GM19395 (cell line): Measurements from ENCODE around the gene CCDC188.
"Not testable (repeated sequence)": the region's sequence is repeated elsewhere in the genome, so short reads cannot be mapped to it uniquely, and the experiment has no call there.

Source experiments
- ATAC-seq: cut with Tn5 transposase; IDR thresholded peaks from one replicate; pipeline ENCODE4 v1.9.1; 2021; ENCODE audit warnings: mild to moderate bottlenecking, moderate library complexity; ENCODE audit not compliant: unreplicated experiment

CCDC188 gene

DNA sequence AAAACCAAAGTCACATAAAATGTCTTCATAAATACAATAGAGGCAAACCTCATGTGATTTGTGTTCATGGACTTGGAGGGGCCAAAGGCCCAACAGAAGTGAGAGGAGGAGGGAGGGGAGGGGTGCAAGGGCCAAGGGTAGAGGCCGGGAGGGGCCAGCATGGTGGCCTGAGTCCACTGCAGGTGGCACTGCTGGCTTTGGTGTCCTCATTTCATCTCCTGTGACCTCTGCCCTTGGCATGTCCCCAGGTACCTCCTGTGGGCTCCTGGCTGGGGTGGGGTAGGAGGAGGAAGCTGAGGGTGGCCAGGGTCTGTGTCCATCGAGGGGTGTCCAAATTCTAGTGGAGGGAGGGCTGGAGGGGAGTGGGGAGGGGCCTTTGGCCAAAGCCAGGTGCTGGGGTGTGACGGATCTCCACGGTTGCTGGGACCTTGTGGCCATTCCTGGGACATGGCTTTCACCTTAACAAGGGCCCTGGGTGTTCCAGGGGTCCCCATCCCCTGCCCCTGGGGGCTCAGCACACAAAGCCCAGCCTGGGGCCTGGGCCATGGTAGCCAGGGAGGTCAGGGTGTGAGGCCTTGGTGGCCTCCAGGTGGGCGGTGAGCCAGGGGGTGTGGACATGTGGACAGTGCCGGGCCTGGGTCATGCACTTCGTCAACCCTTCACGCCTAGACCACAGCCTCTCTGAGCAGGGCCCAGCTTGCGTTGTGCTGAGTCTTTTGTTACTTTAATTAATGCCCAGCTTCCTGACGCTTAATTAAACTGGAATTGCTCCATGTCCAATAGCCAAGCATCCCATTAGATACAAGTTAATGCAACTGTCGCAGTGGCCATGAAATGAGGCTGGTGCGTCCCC lies 20.7 kb upstream of the CCDC188 start:
- no peak for ATAC-seq

DNA sequence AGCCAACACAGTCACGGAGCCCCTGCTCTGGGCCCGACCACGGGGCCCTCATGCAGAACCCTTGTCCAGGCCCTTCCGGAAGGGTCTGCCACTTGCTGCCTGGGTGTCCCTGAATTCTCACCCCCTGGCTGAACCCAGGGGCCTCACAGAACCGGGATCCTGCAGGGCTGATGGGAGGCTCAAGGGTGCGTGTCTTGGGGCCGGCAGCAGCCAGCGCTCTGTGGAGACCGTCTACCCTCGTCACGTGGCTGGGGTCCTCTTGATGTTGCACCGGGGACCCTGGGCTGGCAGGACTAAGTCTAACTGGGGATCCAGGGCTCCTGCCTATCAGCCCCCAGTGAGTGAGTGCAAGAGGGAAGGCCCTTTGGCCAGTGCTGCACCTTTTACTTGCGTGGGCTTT lies 19.3 kb upstream of the CCDC188 start:
- no peak for ATAC-seq

DNA sequence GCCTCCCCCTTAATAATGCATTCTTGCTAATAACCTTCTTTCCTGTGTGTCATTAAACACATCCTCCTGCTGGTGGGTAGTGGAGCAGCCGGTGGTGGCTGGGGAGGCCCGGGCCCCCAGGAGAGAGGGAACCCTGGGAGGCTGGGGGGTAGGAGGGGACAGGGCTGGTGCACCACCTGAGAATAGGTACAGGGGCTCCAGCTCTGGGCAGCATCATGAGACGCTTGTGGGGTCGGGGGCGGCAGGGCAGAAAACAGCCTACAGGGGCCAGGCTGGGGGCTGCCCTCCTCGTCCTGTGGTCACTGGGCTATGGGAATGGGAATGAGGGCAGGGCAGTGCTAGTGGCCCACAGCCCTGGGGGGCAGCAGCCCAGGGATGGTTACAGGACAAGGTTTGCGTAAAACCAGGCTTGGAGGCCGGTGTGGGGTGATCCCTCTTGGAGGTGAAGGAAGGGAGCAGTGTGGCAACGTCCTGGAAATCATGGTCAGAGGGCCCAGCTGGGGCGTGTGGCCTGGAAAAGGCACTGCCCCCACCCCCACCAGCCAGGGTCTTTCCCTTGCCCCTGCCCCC lies 18.5 kb upstream of the CCDC188 start:
- no peak for ATAC-seq

DNA sequence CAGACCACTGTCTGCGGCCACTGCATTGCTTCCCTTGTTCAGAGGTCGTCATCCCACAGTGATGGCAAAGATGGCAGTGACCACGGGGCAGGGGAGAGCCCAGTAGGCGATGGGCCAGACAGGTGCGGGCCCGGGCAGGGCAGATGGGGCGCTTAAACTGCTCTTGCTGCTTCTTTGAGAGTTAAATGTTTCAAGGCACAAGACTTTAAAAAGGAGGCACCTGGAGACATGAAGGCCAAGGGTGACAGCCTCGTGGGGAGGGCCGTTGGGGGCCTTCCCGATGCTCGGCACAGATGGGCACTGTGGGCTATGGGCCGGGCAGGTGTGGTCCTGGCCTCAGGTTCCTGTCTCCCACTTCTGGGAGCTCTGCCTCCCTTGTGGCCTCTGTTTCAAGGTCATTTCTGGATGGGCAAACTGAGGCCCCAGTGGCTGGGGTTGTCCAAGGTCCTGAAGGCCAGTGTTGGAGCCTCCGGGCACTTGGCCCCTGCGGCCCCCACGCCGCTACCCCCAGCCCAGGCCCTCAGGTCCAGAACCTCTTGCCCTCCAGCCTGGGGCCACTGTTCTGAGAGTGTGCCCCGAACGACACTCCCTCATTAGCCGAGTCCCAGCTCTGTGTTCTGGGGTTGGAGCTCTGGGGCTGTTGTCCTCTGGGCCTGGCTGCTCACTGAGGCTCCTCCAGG lies 16.9 kb upstream of the CCDC188 start:
- no peak for ATAC-seq

DNA sequence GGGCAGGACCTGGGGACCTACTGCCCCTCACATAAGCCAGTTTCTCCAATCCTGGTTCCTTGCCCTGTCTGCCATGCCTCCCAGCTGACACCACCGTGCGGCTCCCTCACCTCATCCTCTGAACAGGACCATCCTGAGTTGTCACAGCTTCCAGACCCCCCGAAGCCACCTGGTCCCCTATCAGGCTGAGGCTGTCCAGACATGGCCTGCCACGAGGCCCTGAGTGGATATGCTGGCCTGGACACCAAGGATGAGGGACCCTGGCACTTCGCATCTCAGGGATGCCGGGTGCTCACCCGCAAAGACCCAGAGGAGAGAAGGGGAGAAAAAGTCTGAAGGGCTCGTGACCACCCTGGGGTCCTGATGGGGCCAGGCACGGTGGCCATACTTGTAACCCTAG lies 15.8 kb upstream of the CCDC188 start:
- no peak for ATAC-seq

DNA sequence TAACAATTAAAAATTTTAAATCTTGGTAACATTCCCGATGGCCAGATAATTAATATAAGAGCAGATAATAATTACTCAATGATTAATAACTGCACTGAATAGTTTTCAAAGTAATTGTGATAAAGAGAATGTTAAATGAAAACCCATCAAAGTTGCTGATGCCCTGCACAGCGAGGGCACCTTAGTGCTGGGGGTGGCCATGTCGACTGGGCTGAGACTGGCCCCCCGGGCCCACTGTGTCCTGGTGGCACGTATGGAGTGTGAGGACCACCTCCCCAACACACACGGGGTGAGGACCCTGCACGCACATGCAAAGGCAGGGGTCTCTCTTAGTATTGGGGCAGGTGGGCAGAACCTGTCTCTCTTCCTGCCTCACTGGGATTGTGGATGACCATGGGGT lies 15.1 kb upstream of the CCDC188 start:
- ATAC-seq, result no peak

DNA sequence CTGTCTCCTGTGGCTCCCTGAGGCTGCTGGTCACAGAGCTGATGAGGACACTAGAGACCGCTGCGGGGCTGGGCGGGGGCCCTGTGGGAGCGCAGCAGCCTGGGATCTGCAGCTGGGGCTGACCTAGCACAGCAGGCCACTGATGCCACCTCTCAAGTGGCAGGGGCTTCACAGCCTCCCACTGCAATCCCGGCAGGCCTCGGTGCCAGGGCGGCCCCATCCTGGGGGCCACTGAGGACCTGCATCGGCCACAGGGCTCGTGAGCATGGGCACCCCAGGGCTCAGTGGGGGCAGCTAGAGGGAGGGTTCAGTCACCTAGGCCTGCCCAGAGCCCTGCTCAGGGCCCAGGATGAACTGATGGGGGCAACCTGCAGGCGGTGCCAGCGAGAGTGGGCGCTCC lies 14.6 kb upstream of the CCDC188 start:
- no peak for ATAC-seq

DNA sequence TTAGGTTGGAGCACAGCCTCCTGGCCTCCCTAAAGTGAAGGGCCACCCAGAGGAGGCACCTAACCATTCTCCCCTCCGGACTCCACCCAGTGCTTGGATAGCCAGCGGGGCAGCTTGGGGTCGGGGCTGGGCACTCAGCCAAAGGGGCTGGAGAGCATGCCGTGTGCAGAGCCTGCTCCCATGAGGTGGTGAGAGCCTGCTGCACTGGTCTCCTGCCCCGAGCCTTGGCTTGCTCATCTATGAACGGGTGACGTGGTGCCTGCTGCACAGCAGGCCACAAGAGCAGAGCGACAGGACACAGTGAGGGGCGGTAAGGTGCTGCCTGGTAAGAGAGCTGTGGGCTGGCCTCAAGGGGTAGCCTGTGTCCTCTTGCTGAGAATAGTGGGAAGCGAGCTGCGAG lies 14.0 kb upstream of the CCDC188 start:
- ATAC-seq, result no peak

DNA sequence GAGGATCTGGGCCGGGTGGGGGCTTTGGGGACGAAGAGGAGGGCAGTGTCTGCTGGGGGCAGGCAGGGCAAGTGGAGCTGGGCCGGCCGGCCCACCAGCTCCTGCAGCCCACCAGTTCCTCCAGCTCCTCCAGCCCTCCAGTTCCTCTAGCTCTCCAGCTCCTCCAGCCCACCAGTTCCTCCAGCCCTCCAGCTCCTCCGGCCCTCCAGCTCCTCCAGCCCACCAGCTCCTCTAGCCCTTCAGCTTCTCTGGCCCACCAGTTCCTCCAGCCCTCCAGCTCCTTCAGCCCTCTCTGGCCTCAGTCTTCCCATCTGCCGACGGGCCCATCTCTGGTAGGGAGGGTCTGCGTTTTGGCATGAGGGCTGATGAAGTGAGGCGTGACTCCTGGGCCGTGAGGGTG lies 9.2 kb upstream of the CCDC188 start:
- ATAC-seq, result no peak

DNA sequence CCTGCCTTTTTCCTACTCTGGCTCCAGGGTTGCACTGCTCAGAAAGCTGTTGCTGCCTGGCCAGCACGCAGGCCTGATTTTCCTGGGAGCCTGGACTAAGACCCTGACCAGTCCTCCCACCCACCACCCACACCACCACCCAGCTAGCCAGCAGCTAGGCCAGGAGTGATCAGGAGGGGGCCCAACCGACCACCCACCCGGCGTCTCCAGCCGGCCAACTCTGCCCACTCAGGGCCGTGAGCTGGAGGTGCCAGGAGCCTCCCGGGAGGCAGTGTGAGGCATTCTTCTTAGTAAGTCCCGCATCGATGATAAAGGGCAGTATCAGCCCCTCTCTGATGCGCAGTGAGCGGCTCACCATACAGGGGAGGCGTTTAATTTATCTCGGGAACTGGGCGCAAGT lies 8.7 kb upstream of the CCDC188 start:
- not testable (repeated sequence) for ATAC-seq

DNA sequence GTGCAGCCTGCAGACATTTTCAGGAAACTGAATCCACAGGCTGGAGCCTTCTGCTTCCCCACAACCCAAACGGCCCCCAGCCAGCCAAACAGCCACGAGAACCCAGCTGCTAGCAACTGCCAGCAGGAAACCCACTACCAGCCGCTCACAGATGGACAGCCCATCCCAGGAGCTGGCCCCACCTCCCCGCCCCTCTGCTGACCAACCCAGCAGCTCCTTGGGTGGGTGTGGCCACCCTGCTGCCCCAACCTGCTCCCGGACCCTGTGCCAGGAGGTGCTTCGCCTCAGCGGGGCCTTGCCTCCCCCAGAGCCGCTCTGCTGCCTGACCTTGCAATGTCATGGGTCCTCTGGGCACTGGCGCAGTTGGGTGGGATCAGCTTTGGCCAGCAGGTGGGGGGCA lies 8.2 kb upstream of the CCDC188 start:
- no peak for ATAC-seq

DNA sequence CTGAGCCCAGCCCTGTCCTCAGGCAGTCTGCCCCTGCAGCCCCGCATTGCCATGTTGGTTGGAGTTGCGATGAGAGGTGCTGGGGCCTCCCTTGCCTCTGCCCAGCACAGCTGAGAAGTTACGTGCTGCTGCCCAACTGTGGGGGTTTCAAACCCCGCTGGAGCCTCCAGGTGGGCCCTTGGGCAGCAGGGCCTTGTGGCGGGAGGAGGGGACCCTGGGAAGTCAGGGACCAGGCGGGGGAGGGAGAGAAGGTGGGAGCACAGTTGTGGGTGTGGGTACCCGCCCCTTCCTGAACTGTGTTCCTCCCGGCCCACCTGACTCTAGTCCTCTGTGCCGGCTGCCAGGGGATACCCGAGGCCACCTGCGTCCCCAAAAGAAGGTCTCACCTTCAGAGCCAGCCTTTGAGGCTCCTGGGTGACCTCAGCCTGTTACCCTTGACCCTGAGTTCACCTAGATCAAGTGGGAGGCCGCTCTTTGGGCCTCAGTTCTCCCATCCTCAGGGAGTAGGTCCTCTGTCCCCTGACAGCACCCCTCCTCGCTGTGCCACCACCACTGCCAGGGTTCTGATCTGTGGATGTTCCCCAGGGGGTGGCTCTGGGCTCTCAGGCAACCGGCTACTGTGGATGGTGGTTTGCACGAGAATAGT lies 7.7 kb upstream of the CCDC188 start:
- ATAC-seq, result no peak

DNA sequence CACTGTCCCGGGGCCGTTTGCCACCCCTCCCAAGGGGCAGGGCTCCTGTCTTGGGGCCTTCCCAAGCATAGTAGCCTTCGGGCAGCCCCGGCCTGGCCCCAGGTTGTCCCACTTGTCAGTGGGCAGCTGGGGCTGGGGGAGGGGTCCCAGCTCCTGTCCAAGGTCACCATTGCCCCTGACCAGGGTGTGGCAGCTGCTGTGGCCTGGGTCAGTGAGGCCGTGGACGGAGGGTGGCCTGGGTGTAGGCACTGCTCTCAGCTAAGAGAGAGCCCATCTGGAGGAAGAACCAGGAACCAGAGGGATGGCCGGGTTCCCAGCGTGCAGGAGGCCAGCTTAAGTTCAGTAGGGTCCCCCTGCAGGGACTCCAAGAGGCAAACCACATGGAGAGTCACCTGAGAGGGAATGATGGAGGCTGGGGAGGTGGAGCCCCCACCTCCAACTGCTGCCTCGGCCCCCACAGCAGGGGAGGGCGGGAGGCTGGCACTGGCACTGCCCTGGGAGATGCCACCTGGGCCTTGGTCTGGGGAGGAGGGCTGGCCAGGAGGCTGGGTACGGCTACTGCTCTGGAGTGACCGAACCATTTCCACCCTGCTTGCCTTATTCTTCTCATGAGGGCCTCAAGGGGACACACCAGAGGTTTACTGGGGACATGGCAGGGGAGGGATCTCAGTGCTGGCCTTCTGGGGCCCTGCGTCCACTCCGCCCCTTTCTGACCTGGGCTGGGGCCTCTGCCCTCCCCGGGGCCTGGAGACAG lies 6.8 kb upstream of the CCDC188 start:
- ATAC-seq, result no peak

DNA sequence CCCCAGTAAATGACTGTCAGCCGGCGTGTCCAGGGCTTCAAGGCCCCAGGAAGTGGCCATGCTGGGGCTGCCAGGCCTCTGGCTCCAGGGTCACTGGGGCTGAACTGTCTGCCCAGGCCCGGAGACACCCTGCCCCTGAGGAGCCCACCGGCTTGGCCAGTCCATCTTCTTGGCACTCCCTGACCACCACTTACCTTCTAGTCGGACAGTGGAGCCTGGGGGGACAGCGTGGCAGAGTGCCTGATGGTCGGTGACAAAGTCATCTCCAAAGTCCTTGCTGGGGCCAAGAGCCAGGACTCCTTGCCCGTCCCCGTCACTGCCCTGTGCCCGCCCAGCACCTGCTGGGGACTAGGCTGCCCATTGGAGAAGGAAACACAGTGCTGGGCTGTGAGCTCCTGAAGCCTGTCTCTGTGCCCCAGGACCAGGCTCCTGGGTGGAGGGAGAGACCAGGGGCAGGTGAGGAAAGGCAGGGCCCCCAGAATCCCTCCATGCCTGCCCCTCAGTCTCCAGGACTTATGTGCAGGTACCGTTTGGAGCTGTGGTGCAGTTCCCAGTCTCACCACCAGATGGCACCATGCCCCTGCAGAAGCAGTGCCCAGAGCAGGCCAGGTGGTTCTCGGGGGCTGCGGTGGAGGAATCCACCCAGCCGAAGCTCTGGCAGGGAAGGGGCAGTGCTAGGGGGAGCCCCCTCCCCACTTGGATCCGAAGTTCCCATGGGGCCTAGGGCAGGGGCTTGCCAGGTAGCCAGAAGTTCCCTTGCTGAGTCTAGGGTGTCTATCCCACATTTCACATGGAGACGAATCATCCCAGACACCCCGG lies 6.0 kb upstream of the CCDC188 start:
- ATAC-seq, result no peak

DNA sequence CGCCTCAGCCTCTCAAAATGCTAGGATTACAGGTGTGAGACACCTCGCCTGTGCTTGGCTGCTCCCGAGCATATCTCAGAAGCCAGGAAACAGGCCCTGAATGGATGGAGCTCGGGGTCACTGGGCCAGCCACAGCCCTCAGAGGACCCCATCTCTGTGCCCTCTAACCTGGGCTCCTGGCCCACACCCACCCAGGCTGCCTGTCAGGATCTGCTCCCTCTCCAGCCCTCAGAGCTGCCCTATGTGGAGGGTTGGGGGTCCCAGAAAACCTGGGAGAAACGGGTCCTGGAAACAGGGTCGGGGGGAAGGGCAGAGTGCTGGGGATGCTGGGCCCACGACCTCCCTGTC lies 5.2 kb upstream of the CCDC188 start:
- no peak for ATAC-seq

DNA sequence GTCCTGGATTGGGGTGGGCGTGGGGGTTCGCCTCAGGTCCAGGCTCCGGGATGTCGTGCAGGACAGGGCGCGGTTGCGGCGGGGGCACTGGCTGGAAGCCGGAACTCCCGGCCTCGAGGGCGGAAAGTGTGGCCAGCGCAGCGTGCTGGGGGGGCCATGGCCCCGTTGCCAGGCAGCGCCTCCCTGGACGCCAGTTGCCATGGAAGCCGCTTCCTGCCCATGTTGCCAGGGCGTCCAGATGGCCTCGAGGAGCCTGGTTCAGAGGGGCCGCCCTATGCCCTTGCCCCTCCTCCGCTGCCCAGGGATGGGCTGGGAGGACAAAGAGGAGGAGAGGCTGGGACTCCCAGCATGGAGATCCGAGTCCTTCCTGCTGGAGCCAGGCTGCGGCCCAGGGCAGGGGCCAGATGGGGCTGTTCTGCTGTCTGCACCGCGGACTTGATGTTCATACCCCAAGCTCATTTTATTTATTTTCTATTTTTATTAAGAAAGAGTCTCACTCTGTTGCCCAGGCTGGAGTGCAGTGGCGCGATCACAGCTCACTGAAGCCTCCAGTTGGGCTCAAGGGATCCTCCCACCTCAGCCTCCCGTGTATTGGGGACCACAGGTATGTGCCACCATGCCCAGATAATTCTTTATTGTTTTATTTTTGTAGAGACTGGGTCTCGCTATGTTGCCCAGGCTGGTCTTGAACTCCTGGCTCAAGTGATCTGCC lies 4.6 kb upstream of the CCDC188 start:
- ATAC-seq, result no peak

DNA sequence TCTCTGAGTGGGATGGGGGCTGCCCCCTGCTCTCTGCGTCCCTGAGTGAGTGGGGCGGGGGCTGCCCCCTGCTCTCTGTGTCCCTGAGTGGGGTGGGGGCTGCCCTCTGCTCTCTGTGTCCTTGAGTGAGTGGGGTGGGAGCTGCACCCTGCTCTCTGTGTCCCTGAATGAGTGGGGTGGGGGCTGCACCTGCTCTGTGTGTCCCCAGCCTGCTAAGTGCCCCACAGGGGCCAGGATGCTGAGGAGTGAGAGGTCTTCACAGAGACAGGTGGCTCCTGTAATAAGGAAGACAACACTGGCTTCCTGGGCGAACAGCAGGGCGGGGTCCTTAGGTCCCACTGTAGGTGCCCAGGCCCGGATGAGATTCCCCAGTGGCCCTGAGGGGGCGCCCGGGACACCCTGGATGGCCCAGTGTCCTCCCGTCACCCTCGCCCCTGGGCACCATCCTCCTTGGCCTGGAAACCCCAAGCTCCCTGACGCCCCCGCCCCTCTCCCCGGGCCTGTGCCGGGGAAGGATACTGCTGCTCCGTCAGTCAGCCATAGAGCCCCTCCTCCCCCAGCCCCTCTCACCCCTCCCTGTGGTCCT lies 3.8 kb upstream of the CCDC188 start:
- no peak for ATAC-seq

DNA sequence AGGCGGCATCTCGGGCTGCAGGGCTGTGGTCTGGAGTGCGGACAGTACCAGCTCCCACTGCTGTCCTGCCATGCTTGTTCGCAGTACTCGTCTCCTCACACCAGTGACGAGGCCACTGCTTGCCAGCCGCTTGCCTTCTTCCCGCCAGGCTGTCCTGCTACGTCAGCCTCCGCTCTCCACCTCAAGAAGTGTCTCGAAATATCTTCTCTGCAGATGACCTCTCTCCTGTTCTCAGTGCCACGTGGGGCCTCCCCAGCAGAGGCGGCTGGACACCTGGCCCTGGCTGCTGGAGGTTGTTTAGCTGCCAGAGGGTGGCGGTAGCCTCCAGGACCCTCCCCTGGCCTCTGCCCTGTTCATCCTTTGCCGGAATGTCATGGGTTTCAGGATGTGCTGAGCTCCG lies 3.1 kb upstream of the CCDC188 start:
- ATAC-seq, result no peak

DNA sequence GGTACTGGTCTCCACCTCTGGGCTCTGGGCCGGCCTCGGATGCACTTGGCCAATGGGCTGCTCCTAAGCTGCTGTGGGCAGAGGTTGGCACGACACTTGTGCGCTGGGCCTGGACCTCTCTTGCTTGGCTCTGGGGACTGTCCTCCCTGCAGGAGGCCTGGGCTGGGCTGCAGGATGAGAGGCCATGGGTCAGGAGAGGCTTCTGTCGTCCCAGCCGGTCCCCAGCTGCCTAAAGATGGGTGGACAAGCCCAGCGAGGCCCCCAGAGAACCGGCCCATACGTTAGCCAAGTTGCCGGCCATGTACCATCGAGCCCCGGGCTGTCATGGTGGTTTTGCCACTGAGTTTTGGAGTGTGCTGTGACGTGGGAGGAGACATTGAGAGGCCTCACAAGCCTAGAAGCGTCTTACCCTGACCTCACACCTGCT lies 1.6 kb upstream of the CCDC188 start:
- ATAC-seq, result no peak
